Stimulated activated CD4-positive, alpha-beta T cell treated with anti-CD3 and anti-CD28 coated beads, Interleukin-12 subunit alpha, Interleukin-12 subunit beta, amount 100 ng/mL, for 24 hours (primary cell): ENCODE results near the gene OR13C4.
"Not testable (repeated sequence)": the region's sequence is repeated elsewhere in the genome, so short reads cannot be mapped to it uniquely, and the experiment has no call there.

ENCODE experiments used
- DNase-seq, 2 experiments: peaks; one replicate each; pipeline ENCODE4 v3.0.0-alpha.2; 2020; ENCODE audit warnings: low read depth in 2 of 2

OR13C4 gene

DNA sequence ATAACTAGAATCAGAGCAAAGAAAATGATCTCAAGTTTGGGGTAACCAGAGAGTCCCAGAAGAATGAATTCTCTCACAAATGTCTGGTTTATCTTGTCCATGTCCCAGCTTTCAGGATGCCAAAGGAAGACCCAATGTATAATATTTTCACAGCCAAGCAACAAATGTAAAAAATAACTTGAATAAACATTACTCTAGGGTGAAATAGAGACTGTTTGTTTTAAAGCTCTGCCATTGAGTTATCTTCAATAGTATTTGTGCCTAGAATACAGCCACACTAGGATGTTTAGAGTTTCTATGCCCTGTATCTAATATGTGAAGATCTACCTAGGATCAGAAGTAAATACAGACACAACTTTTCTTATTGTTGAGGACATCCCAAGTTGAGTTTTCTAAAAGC lies at the start of gene OR13C4:
Gene OR13C4, minus strand, starts transcription at position 101 of the 400 bp plus-strand sequence. Its CDS starts 0 bp downstream, at position 101.
- no peak for DNase-seq

DNA sequence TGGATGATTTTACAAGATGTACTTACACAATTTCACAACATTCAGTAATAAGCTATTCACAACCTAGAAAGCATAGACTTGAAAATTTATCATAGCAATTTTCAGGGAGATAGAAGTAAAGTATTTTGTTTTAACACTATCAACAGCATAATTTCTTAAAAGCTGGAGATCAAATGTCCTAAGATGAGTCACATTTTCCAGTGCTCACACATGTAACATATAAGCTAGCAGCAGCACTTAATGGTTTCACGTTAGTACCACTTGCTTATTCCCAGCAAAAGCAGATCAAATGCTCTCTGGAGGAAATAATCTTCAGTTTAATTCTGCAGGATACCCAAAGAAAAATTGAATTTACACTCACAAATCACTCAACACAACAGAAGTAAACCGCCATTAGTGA lies 48.4 kb upstream of the OR13C4 start:
- DNase-seq, result no peak

DNA sequence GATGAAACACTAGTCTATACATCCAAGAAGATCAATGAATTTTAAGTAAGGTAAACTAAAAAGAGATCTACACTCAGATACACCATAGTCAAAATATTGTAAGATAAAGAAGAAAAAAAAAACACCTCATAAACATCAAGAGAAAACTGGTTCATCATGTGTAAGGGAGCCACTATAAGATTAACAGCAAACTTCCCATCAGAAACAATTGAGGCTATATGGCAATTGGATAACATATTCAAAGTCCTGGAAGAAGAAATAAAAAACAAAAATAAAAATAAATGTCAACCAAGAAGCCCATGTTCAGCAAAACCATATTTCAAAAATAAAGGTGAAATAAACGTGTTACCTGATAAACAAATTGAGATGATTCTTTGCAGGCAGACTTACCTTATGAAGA lies 45.6 kb upstream of the OR13C4 start:
- no peak for DNase-seq

DNA sequence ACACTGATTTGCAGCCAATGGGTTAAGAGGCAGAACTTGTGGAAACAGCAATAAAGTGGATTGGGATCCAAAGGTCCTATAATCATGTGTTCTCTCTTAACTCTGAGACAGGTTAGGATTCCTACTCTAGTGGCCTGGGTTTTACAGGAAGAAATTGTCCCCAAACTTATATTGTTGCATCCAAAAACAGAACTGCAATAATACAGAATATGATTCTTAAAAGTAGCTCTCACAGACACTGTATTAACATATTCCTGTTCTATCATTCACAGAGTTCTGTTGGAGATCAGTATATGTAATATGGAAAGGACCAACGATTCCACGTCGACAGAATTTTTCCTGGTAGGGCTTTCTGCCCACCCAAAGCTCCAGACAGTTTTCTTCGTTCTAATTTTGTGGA lies 41.9 kb upstream of the OR13C4 start, which contains the start of gene OR13C8:
Gene OR13C8, plus strand, starts transcription at position 301 of the 400 bp plus-strand sequence. Its CDS starts 0 bp downstream, at position 301.
- no peak for DNase-seq

DNA sequence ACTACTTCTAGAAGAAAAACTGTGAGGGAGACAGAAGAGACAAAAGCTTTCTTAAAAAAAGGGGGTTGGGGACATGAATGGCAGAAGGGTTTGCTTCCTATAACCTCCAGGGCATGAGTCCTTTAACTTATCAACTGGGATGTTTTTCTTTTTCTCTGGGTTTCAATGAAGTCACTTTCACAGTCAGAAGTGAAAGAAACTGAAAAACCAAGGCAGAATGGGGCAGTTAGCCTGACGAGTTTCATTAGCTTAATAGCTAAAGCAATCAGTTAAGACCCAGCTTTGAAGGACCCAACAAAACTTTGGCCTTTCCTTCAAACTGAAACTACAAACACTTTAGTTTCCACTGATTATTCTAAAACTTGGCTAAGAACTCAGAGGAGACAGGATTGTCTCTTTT lies 37.3 kb upstream of the OR13C4 start:
- DNase-seq, result no peak

DNA sequence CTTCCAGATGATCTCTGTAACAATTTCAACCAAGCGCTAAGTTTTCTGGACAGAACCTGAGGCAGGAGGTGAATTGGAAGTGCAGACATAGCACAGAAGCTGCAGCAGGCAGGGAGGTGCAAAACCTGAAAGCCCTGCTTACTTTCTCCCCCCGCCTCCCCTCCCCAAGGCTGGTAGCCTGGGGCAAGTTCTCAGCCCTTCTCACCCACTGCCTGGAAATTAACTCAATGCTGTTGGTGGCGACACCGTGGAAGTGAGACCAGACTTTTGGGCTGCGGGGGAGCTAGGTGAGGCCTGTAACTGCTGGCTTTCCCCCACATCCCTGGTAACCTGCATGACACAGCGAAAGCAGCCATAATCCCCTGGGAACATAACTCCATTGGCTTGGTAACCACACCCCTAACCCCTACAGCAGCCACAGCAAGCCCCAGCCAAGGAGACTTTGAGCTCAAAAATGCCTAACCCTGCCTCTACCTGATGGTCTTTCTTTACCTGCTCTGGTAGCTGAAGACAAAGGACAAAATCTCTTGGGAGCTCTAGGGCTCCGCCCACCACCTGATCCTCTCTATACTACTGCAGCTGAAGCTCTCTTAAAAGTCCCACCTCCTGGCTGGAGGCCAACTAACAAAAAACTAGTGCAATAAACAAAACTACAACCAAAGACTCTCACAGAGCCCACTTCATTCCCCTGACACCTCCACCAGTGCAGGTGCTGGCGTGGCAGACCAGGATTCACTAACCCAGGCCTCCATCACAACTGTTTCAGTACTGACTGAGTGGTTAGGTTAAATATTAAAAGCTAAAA lies 30.0 kb upstream of the OR13C4 start:
- no peak for DNase-seq

DNA sequence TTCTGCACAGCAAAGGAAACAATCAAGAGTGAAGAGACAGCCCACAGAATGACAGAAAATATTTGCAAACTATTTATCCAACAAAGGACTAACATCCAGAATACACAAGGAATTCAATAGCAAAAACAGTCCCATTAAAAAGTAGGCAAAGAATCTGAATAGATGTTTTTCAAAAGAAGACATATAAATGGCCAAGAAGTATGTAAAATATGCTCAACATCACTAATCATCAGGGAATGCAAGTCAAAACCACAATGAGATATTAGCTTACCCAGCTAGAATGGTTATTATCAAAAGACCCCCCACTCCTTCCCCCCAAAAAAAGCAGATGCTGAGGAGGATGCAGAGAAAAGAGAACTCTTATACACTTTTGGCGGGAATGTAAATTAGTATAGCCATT lies 28.5 kb upstream of the OR13C4 start:
- DNase-seq, result no peak

DNA sequence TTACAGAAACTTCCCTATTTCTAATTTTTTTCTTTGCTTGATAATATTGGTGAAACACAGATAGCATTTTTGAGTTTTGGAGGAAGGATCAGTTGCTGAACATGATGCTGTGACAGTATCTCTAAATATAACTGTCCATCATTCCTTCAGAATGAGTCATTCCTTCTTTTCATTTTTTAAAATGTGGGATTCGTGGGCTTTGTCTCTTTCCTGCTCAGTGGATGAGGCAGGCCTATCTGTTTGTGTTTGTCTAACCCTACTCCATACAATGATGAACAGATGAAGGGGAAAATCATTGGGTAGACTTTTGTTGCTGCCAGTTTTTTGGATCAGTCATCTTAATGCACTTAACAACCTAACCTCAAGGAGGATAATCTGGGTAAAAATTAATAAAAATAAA lies 26.3 kb upstream of the OR13C4 start:
- no peak for DNase-seq

DNA sequence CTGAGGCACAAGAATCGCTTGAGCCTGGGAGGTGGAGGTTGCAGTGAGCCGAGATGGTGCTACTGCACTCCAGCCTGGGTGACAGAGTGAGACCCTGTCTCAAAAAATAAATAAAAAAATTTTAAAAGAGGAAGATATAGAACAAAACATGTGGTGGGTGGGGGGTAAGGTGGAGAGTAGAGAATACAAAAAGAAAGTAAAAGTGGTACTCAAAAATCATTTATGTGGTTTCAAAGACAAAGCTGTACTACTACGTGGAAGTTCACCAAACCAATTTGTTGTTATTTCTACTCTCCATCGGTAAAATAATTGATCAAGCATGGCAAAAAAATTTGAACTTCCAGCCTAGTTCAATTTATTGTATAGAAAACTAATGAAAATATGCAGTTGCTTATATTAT lies 17.6 kb upstream of the OR13C4 start:
- no peak for DNase-seq

DNA sequence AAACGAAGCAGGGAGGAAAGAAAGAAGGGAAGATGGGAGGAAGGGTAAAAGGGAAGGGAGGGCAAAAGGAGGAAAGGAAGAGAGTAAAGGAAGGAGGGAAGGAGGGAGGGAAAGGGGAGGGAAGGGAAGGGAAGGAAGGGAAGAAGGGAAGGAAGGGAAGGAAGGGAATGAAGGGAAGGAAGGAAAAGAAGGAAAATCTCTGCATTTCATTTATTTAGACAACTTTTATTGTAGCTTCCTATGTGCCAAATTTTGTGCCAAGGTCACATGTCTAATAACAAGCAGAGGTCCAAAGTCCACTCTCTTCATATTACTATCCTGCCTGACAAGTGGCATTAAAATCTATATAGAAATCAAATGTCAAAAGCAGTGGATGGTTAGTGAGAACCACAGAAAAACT lies 12.3 kb upstream of the OR13C4 start:
- DNase-seq, result no peak

DNA sequence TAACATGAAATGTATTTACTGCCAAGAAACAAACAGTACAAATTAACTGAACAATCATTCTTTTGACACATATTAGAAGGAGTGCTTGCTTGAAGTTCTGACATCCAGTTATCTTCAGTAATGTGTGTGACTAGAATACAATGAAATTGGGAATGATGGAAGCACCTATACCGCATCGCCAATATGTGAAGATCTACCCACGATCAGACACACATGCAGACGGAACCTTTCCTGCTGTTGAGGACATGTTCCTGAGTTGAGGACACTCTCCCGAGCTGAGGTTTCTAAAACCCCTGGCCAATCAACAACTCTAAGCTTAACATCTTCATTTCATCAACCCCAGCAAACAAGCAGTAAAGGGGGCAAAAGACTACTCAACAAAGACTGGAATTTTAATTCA lies 9.7 kb upstream of the OR13C4 start, which contains the start of gene OR13C3:
Gene OR13C3, minus strand, starts transcription at position 101 of the 400 bp plus-strand sequence. CDS start 133 bp downstream, outside the sequence.
- no peak for DNase-seq

DNA sequence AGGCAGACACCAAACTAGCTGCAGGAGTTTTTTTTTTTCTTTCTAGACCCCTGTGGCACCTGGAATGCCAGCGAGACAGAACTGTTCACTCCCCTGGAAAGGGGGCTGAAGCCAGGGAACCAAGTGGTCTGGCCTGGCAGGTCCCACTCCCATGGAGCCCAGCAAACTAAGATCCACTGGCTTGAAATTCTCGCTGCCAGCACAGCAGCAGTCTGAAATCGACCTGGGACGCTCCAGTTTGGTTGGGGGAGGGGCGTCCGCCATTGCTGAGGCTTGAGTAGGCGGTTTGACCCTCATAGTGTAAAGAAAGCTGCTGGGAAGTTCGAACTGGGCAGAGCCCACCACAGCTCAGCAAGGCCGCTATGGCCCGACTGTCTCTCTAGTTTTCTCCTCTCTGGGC lies 6.8 kb downstream of the OR13C4 start:
- DNase-seq, result not testable (repeated sequence)

DNA sequence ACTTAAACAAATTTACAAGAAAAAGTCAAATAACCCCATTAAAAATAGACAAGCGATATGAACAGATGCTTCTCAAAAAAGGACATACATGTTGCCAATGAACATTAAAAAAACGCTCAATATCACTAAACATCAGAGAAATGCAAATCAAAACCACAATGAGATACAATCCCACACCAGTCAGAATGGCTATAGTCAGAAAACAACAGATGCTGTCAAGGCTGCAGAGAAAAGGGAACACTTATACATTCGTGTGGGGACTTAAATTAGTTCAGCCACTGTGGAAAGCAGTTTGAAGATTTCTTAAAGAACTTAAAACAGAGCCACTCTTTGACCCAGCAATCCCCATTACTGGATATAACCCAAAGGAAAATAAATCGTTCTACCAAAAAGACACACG lies 12.1 kb downstream of the OR13C4 start:
- no peak for DNase-seq

DNA sequence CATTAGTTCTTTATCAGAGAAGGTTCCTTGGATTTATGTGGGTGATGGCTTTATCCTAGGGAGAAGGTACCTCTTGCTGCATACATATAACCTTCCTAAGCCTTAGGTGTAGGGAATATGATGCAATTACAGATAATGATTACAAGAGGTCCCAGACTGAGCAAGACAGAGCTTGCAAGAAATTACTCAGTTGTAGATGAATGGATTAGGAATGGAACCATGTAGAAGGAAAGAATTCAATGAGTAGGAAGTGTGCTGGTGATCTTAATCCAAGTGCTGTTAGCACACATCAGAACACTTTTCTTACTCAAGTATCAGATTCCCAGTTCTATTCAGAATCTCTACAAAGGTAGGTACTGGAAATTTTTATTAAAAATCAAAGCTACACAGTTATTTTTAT lies 20.4 kb downstream of the OR13C4 start:
- no peak for DNase-seq

DNA sequence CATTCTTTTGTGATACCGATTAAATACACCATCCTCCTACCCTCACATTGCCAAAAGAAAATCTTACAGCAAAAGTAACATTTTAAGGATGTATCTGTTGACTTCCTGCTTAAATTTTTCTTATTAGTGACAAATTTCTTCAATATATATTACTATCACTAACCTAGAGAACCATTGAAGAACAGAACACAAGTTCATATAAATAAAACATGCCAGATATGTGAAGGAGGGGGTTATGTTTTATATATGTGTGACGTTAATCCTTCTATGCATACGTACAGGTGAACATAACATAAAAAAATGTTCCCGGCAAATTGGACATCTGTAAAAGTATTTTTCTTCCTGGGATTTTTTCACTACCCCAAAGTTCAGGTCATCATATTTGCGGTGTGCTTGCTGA lies 23.0 kb downstream of the OR13C4 start, which contains the start of gene OR13F1:
Gene OR13F1, plus strand, starts transcription at position 301 of the 400 bp plus-strand sequence. Its CDS starts 0 bp downstream, at position 301.
- no peak for DNase-seq

DNA sequence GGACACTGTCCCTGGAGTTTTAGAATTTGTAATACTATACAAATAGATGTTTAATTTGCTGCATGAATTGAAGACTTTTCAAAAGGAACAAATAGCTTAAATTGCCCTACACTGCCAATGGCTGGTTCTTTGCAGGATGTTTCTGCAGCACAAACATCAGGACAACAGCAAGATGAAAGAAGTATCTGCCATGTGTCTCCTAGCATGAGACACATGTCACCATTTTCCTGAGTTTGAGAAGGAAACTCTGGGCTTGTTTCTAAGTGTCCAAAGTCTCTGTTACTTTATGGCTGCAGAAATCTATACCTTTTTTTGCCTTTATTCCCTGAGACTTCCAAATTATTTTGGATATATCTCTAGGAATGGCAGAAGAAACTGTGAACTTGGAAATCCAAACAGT lies 23.6 kb downstream of the OR13C4 start:
- no peak for DNase-seq

DNA sequence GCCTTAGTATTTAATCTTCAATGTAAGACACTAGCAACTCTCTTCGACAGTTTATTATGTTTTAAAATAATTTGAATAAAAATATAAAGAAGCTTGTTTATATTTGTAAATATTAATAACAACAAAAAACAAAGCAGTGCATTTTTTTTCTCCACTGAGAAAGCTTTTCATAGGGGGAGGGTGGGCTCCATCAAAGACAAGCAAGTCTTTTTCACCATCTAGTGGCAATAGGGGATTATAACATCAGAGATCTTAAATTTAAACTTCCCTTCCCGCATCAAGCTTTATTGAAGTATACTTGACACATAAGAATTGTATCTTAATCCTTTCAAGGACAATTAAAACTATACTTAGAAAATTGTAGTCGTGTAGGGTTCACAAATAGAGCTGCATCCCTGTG lies 32.2 kb downstream of the OR13C4 start:
- DNase-seq, result no peak

DNA sequence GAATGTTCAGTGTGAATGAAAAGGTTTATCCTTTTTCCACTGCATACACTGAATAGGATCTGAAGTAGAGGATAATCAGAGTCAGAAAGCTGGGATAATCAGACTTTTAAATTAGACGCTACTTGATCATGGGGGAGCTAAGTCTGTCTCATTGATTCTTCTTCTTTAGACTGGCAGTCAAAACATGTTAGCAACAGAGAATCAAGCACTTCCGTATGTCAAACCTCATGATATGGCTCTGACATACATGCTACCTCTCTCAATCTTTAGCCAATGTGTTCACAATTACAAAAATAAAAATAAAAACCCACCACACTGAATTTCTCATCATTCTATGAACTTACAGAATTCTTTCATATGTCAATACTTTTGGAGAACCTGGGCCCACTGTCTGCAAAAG lies 42.0 kb downstream of the OR13C4 start:
- DNase-seq, result no peak

DNA sequence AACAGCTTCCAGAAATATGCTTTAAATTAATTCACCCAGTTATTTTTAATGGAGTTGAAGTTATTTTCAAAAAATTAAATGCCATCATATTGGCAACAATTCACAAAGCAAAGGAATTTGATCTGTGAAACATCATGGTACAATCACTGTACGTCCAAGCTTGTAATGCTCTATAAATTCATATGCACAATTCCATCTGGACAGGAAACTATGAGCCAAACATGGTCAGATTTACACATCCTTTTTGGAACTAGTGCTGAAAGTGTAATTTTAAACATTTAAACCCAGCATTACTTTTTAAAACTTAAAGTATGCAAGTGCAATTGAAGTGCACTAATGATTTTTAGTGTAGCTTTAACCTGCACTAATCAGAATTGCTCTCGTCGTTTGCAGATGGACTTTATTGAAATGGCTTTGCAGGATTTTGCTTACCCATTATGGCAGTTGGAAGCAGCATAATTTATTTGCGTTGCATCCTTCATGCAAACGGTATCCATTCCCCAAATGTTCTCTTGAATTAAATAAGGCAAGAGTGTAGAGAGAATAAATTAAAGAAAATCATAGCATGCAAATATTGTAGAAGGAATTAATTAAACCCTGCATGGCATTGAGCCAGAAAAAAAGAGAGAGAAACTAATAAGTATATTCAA lies 44.0 kb downstream of the OR13C4 start:
- no peak for DNase-seq
